GM18861 (cell line): Measurements from ENCODE around the gene SUCNR1.
"Not testable (repeated sequence)": the region's sequence is repeated elsewhere in the genome, so short reads cannot be mapped to it uniquely, and the experiment has no call there.

Experiments
- ATAC-seq: cut with Tn5 transposase; IDR thresholded peaks from one replicate; pipeline ENCODE4 v1.9.1; 2021; ENCODE audit not compliant: unreplicated experiment

The SUCNR1 gene

GRCh38 chr3:151900884-151901643 is 27.6 kb downstream of the SUCNR1 start:
- no peak for ATAC-seq

- no peak for ATAC-seq
Observed at GRCh38 chr3:151901644-151902285, 28.3 kb downstream of the SUCNR1 start.

- ATAC-seq = no peak
Observed at GRCh38 chr3:151903501-151903991, 30.1 kb downstream of the SUCNR1 start.

GRCh38 chr3:151905647-151906046 is 32.2 kb downstream of the SUCNR1 start:
- ATAC-seq = no peak

GRCh38 chr3:151906751-151907150 is 33.3 kb downstream of the SUCNR1 start:
- ATAC-seq = no peak

DNA sequence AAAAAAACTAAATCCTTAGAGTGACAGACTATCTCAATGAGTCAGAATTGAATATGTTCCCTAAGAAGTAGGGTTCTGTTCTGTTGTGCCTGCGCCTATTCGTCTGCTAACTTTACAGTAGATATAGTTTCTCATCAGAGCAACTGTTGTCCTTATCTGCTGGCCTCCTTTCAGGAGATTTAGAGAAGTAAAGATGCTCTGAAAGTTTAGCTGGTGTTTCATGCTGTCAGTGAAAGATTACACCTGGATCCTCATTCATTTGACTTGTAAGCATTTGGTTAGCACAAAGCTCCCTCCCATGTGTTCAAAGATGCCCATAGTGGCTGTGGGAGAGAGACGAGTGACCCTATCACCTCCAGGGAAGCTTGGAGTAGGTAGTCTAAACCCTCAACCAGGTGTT is 35.0 kb downstream of the SUCNR1 start:
- ATAC-seq = no peak

DNA sequence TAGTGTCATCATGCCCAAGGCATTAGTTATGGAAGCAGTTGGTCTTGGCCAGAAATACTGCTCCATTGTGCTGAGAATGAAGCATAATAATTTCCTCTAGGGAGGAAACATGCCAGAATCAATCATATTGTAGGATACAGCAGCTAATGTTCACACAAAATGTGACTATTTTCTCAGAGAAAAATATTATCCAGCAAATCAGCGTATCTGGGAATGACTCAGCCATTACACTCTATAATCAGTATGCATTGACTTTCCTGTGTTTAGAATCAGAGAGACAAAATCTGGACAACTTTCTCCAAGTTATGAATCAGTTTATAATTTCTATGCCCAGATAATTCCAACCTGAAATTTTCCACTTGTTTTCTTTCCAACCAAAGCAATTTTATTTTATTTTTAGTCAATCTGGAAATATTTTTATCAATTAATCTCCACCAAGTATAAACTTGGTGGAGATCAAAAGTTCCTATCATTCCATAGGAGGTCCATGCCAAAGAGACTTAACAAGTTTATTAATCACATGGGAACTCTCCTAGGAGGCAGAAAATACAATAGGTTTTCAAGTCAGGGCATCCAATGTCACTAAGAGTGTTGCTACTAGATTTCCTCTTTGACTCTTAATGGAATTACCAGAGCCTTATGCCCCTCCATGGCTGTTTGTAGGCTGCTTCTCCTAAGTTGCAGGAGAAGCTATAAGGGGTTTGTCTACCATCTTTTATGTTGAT is 36.4 kb downstream of the SUCNR1 start:
- ATAC-seq = no peak

DNA sequence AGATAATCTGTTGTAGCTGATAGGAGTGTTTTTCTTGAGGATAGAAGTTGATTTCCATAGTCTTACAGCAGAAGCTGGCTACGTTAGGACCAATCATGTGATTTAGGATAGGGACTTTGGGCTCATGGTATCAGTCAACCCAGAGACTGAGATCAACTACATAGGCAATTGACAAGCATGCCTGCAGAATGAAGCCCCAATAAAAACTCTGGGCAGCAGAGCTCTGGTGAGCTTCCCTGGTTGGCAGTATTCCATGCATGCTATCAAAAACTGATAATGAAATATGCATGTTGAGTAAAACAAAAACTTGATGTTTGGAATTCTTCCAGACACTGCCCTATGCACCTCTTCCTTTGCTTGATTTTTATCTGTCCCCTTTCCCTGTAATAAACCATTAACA is 38.0 kb downstream of the SUCNR1 start:
- no peak for ATAC-seq

DNA sequence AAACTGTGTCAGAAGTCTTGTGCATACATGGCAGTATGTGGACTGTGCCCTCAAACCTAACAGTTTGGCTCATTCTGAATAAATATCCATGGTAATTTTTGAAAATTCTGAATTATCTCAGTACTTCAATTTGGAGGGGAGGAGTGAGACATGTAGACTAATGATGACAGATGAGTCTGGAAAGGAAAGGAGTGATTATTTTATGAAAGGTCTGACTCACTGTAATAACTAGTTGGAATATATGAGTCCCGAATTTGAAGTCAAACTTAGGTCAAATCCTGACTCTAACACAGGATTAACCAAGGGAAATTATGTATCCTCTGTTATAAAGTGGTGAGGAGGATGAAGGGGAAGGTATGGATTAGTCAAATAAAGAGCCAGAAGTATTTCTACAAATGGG is 38.6 kb downstream of the SUCNR1 start:
- ATAC-seq = no peak

DNA sequence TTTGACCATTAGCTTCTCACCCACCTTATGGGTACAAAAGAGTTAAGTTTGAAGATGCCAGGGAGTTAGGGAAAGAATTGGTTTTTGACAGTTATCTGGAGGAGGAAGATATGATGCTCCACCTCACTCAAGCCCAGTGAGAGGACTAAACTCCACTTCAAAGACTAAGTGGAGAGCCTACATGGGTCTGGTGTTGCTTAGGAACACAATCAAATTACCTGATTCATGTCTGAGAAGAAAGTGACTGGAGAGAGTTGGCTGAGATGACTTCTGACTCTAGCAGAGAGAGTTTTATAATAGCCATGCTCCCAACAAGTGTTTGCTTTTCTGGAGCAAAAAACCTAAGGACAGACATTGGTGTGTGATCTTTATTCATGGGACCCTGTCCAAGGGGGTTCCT is 43.3 kb downstream of the SUCNR1 start:
- ATAC-seq = no peak

DNA sequence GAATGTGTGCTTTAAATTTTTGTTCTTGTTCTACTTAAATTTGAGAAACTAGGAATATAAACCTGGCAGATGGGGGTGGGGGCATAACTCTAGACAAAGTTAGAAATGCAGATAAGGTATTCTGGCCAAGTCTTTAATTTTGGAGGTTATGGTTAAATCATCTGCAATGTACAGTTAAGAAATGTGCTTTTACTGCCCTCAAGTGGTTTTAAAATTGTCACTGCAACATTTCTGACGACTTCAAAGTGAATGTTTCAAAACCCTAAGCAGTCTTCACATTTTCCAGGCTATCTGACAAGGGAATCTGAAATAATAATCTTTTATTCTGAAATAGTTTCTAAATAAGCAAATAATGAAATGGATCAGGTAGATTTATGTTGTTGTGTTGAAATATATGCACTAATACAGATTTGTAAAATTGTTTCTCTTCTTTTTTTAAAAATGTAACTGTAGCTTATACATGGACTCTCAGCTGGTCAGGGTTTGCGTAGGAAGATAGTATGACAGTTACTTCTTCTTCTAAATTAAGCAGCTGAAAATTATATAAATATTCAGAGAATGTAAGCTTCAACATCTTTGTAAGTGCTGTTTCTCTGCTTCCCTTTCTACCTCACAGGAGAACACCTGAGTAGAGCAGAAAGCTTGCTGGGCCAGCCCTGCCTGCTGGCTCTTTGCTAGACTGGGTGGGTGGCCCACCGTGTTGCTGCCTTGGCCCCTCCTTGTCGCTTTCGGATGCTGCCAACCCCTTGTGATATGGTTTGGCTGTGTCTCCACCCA is 45.0 kb downstream of the SUCNR1 start:
- peak; percentile 66 for ATAC-seq

- ATAC-seq = no peak
Observed at GRCh38 chr3:151919030-151919328, 45.5 kb downstream of the SUCNR1 start.

GRCh38 chr3:151919446-151919845 is 46.0 kb downstream of the SUCNR1 start:
- no peak for ATAC-seq

DNA sequence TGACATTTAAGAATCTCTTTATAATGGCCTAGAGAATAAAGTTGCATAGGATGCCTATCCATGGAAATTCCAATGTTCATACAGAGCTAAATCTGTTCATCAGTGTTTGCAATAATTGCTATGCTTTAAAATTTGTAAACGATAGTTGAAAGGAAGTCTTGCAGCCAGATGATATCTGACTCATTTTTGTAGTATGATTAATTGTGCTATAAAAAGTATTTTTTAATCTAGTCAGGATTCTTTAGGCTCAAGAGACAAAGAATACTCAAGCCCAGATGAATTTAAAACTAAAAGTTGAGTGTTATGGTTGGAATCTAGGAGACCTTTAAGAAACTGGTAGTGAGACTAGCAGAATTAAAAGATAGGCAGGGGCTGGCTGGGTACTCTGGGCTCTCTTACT is 50.5 kb downstream of the SUCNR1 start:
- ATAC-seq = no peak

DNA sequence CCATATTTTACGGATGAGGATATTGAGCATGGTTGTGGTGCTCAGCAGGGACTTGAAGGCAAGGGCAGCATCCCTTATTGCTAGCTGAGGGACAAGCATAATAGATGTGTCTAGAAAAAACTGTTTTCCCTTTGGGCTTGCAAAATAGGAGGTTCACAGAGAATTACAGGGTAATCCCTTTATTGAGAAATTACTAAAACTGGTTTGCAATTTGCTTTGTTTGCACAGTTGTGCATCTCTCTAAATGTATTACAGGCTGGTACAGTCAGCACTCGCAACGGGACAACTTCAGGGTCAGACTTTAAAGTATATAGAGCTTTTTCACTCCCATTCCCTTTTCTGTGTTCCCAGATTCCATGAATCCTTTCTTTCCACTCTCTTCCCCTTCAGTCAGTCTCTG is 51.3 kb downstream of the SUCNR1 start:
- no peak for ATAC-seq

- ATAC-seq = no peak
Observed at GRCh38 chr3:151925419-151925818, 52.0 kb downstream of the SUCNR1 start.

DNA sequence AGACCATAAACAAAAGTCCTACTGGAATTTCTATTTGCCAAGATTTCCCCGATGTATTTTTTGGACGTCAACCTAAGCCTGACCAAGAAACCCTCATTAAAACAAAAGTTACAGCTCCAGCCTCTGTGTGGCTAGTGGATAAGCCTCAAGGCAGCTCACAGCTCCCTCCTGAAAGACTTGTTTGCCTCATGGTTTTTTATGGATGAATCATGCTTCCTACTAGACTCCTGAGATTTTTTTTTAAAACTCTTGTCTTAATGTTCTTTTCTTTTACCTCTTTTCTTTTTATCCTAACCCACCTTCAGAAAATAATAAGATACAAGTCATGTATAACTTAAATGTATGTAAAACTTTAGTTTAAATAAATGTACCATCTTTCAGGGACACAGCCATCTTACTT is 52.4 kb downstream of the SUCNR1 start:
- ATAC-seq = no peak

DNA sequence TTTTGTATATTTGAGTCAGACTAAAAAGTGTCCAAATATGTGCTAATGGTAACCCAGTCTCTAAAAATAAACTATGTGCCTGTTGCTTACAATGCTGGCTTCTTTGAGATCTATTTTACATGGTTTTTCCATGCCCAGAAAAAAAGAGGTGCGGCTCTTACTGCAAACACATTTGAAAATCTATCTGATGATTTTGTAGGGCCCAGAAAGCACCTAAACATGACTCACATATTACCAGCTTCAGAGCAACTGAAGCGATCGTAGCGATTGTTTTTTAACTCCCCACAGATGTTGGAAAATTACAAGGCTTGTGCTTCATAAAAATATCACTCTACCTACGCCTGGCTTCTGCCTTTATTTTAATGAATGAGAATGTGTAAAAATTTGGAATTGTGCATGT is 53.5 kb downstream of the SUCNR1 start:
- no peak for ATAC-seq

DNA sequence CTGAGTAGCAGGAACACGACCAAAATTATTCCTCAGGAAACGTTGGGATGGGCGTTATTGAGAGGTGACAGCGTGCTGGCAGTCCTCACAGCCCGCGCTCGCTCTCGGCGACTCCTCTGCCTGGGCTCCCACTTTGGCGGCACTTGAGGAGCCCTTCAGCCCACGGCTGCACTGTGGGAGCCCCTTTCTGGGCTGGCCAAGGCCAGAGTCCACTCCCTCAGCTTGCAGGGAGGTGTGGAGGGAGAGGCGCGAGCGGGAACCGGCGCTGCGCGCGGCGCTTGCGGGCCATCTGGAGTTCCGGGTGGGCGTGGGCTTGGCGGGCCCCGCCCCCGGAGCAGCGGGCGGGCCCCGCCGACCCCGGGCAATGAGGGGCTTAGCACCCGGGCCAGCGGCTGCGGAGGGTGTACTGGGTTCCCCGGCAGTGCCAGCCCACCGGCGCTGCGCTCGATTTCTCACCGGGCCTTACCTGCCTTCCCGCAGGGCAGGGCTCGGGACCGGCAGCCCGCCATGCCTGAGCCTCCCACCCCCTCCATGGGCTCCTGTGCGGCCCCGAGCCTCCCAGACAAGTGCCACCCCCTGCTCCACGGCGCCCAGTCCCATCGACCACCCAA is 54.6 kb downstream of the SUCNR1 start:
- ATAC-seq = not testable (repeated sequence)

DNA sequence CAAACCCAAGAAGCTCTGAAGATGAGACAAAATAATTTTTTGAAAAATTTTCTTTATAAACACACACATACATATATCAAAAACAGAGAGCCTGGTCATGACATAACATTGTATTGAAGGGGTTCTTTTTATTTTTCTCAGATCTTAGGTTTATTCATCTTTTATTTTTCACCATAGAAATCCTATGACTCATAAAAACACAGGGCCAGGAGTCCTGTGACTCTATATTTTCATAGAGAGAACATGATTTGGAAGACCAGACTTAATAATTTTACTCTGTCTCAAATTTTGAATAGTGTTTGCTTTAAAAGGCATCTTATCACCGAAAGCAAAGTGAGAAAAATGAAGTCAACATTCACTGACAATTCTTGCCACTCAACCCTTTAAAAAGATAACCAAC is 57.7 kb downstream of the SUCNR1 start:
- no peak for ATAC-seq
